Measurements from ENCODE around the gene INTS6. TPM values are rescaled to one million over a fixed set of nuclear protein-coding genes. Genes with fewer than 3 reads are reported as not detected.
A peak's percentile ranks its signal among the peaks of the same experiment; 100 is the strongest.

INTS6 gene
- total RNA-seq, 6 experiments from 2014 or later: 21.7 to 40.8 (median 32.7) TPM

GRCh38 chr13:51477653-51478324, 25.0 kb upstream of the INTS6 start:
- peaks cover 0 to 31% (median 9%) of the 10 kb centered on the region in 4 donors for H3K4me1 ChIP-seq
- TF ChIP-seq POLR2A (IDR thresholded peaks at IDR 0.05) (no peak), CTCF (IDR thresholded peaks at IDR 0.05) (no peak)
- peak overlapping the region; percentile 50 to 82 (median 82) for H3K27ac ChIP-seq
- ATAC-seq: peak; percentile 53 to 64 (median 62)
- 35% methylated on average over 2 of the region's 2 CpGs for WGBS (ENCODE audit: insufficient coverage, low coverage, low lambda C conversion rate, missing lambda C conversion rate)
- H3K36me3 ChIP-seq: no peaks in the 10 kb centered on the region
- H3K27me3 ChIP-seq: no peaks in the 10 kb centered on the region
- intact Hi-C loops (cut with DNase I): no loop called here
- no peak for DNase-seq
- H3K4me3 ChIP-seq: peak overlapping the region in 1 of 3 donors; percentile 20
- H3K9me3 ChIP-seq: no peaks in the 10 kb centered on the region

GRCh38 chr13:51477149-51477548, 24.3 kb upstream of the INTS6 start:
- no peaks in the 10 kb centered on the region for H3K9me3 ChIP-seq
- no peak for DNase-seq
- intact Hi-C loops (cut with DNase I): no loop called here
- no peaks in the 10 kb centered on the region for H3K36me3 ChIP-seq
- peak; percentile 10 for TF ChIP-seq POLR2A (IDR thresholded peaks at IDR 0.05)
- TF ChIP-seq CTCF (IDR thresholded peaks at IDR 0.05): no peak
- H3K27me3 ChIP-seq: no peaks in the 10 kb centered on the region
- WGBS (ENCODE audit: insufficient coverage, low coverage, low lambda C conversion rate, missing lambda C conversion rate): 38% methylated on average over 3 of the region's 3 CpGs
- H3K4me3 ChIP-seq: peak overlapping the region in 1 of 3 donors; percentile 20
- H3K27ac ChIP-seq: peak overlapping the region; percentile 64 to 82 (median 82)
- H3K4me1 ChIP-seq: peaks cover 0 to 31% (median 9%) of the 10 kb centered on the region in 4 donors
- ATAC-seq: peak; percentile 75 to 86 (median 80)

GRCh38 chr13:51475727-51476501, 23.1 kb upstream of the INTS6 start:
- DNase-seq (no peak), ATAC-seq (no peak)
- intact Hi-C loops (cut with DNase I): no loop called here
- H3K27me3 ChIP-seq: no peaks in the 10 kb centered on the region
- H3K27ac ChIP-seq: peak overlapping the region; percentile 64 to 82 (median 82)
- no peaks in the 10 kb centered on the region for H3K9me3 ChIP-seq
- no peaks in the 10 kb centered on the region for H3K36me3 ChIP-seq
- H3K4me1 ChIP-seq: peaks cover 0 to 31% (median 9%) of the 10 kb centered on the region in 4 donors
- no peak overlapping the region for H3K4me3 ChIP-seq
- no peak for TF ChIP-seq POLR2A (IDR thresholded peaks at IDR 0.05)
- TF ChIP-seq CTCF (IDR thresholded peaks at IDR 0.05): no peak
- WGBS (ENCODE audit: insufficient coverage, low coverage, low lambda C conversion rate, missing lambda C conversion rate): 39% methylated on average over 2 of the region's 2 CpGs

- Histone ChIP-seq H3K9me3 (no peaks in the 10 kb centered on the region), H3K4me1 (no peaks in the 10 kb centered on the region), H3K36me3 (no peaks in the 10 kb centered on the region), H3K27me3 (no peaks in the 10 kb centered on the region), H3K27ac (no peak overlapping the region), H3K4me3 (no peak overlapping the region)
- intact Hi-C loops (cut with DNase I): no loop called here
- DNase-seq (no peak), ATAC-seq (no peak)
- TF ChIP-seq POLR2A (IDR thresholded peaks at IDR 0.05) (no peak), CTCF (IDR thresholded peaks at IDR 0.05) (no peak)
- 100% methylated on average over 2 of the region's 2 CpGs for WGBS (ENCODE audit: insufficient coverage, low coverage, low lambda C conversion rate, missing lambda C conversion rate)
These were observed 17.0 kb upstream of the INTS6 start for GRCh38 chr13:51469790-51470189.

Data from right lobe of liver (tissue), 6 donors.